ENCODE data around the gene PDGFA. TPM values are rescaled to one million over a fixed set of nuclear protein-coding genes. Genes with fewer than 3 reads are reported as not detected.

Gene PDGFA
- total and polyA plus RNA-seq, 2 experiments from 2014 or later, result 35.6 to 43.1 TPM

DNA sequence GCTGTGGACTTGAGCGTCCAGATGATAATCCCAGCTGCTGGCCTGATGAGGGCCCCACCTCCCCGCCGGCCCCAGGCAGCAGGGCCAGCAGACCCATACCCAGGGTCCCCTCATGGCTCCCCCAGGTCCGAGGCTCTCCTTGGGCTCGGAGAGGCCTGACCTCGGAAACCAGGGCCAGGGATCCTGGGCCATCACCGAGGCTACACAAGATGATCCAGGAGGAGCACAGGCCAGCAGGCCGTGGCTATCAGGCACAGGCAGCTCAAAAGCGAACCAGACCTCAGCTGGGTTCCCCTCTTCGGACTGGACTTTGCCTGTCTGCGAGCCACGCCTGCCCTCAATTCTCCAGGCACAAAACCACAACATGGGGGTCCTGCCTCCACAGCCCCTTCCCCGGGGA lies 17.4 kb downstream of the PDGFA start:
- Histone ChIP-seq H3K27ac (ENCODE audit: low read depth) (no peak overlapping the region), H3K4me2 (no peak overlapping the region), H3K4me1 (ENCODE audit: insufficient read depth) (no peaks in the 10 kb centered on the region), H3K79me2 (replicated peaks; ENCODE audit: insufficient read depth) (no peaks in the 10 kb centered on the region), H3K27me3 (ENCODE audit: insufficient read depth) (no peaks in the 10 kb centered on the region), H3K4me3 (no peak overlapping the region), H4K20me1 (replicated peaks; ENCODE audit: insufficient read depth) (peaks cover 5% of the 10 kb centered on the region), H3F3A (replicated peaks; ENCODE audit: low read depth) (no peaks in the 10 kb centered on the region), H3K9me2 (ENCODE audit: insufficient read depth) (no peaks in the 10 kb centered on the region), H3K36me3 (ENCODE audit: insufficient read depth) (no peaks in the 10 kb centered on the region; the same call in 1 of the 2 replicates), H2AFZ (no peak overlapping the region)
- no peak overlapping the region for H3K27ac Mint-ChIP-seq
- peaks cover 9% of the 10 kb centered on the region for H3K27me3 Mint-ChIP-seq (ENCODE audit: insufficient read depth, low read depth, poor library complexity)
- no peak for DNase-seq (ENCODE audit: low spot score)
- peaks cover 13% of the 10 kb centered on the region; the same call in 2 of the 3 replicates for H3K4me1 Mint-ChIP-seq
- no peaks in the 10 kb centered on the region for H3K9me3 Mint-ChIP-seq
- H3K36me3 Mint-ChIP-seq (ENCODE audit: low read depth), result peaks cover 71% of the 10 kb centered on the region
- TF ChIP-seq ZNF331 (CRISPR knock-in tag; IDR thresholded peaks at IDR 0.05; ENCODE audit: low read depth) (no peak), ZNF114 (CRISPR knock-in tag; IDR thresholded peaks at IDR 0.05) (no peak), NANOG (IDR thresholded peaks at IDR 0.05; ENCODE audit: borderline replicate concordance) (no peak), STAT1 (IDR thresholded peaks at IDR 0.05; ENCODE audit: unreplicated experiment) (no peak), JUNB (IDR thresholded peaks at IDR 0.05; ENCODE audit: unreplicated experiment) (no peak), CREB1 (CRISPR knock-in tag; IDR thresholded peaks at IDR 0.05; ENCODE audit: low read depth) (no peak), POLR2AphosphoS5 (IDR thresholded peaks at IDR 0.05; ENCODE audit: low read depth) (no peak), EZH2 (IDR thresholded peaks at IDR 0.05; ENCODE audit: low read depth, unreplicated experiment) (no peak)
- TF ChIP-seq, protein P1, sequence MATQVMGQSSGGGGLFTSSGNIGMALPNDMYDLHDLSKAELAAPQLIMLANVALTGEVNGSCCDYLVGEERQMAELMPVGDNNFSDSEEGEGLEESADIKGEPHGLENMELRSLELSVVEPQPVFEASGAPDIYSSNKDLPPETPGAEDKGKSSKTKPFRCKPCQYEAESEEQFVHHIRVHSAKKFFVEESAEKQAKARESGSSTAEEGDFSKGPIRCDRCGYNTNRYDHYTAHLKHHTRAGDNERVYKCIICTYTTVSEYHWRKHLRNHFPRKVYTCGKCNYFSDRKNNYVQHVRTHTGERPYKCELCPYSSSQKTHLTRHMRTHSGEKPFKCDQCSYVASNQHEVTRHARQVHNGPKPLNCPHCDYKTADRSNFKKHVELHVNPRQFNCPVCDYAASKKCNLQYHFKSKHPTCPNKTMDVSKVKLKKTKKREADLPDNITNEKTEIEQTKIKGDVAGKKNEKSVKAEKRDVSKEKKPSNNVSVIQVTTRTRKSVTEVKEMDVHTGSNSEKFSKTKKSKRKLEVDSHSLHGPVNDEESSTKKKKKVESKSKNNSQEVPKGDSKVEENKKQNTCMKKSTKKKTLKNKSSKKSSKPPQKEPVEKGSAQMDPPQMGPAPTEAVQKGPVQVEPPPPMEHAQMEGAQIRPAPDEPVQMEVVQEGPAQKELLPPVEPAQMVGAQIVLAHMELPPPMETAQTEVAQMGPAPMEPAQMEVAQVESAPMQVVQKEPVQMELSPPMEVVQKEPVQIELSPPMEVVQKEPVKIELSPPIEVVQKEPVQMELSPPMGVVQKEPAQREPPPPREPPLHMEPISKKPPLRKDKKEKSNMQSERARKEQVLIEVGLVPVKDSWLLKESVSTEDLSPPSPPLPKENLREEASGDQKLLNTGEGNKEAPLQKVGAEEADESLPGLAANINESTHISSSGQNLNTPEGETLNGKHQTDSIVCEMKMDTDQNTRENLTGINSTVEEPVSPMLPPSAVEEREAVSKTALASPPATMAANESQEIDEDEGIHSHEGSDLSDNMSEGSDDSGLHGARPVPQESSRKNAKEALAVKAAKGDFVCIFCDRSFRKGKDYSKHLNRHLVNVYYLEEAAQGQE (IDR thresholded peaks at IDR 0.05; ENCODE audit: unreplicated experiment), result no peak
- TF ChIP-seq, protein P2, sequence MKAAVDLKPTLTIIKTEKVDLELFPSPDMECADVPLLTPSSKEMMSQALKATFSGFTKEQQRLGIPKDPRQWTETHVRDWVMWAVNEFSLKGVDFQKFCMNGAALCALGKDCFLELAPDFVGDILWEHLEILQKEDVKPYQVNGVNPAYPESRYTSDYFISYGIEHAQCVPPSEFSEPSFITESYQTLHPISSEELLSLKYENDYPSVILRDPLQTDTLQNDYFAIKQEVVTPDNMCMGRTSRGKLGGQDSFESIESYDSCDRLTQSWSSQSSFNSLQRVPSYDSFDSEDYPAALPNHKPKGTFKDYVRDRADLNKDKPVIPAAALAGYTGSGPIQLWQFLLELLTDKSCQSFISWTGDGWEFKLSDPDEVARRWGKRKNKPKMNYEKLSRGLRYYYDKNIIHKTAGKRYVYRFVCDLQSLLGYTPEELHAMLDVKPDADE (IDR thresholded peaks at IDR 0.05), result no peak
- TF ChIP-seq, protein P3, sequence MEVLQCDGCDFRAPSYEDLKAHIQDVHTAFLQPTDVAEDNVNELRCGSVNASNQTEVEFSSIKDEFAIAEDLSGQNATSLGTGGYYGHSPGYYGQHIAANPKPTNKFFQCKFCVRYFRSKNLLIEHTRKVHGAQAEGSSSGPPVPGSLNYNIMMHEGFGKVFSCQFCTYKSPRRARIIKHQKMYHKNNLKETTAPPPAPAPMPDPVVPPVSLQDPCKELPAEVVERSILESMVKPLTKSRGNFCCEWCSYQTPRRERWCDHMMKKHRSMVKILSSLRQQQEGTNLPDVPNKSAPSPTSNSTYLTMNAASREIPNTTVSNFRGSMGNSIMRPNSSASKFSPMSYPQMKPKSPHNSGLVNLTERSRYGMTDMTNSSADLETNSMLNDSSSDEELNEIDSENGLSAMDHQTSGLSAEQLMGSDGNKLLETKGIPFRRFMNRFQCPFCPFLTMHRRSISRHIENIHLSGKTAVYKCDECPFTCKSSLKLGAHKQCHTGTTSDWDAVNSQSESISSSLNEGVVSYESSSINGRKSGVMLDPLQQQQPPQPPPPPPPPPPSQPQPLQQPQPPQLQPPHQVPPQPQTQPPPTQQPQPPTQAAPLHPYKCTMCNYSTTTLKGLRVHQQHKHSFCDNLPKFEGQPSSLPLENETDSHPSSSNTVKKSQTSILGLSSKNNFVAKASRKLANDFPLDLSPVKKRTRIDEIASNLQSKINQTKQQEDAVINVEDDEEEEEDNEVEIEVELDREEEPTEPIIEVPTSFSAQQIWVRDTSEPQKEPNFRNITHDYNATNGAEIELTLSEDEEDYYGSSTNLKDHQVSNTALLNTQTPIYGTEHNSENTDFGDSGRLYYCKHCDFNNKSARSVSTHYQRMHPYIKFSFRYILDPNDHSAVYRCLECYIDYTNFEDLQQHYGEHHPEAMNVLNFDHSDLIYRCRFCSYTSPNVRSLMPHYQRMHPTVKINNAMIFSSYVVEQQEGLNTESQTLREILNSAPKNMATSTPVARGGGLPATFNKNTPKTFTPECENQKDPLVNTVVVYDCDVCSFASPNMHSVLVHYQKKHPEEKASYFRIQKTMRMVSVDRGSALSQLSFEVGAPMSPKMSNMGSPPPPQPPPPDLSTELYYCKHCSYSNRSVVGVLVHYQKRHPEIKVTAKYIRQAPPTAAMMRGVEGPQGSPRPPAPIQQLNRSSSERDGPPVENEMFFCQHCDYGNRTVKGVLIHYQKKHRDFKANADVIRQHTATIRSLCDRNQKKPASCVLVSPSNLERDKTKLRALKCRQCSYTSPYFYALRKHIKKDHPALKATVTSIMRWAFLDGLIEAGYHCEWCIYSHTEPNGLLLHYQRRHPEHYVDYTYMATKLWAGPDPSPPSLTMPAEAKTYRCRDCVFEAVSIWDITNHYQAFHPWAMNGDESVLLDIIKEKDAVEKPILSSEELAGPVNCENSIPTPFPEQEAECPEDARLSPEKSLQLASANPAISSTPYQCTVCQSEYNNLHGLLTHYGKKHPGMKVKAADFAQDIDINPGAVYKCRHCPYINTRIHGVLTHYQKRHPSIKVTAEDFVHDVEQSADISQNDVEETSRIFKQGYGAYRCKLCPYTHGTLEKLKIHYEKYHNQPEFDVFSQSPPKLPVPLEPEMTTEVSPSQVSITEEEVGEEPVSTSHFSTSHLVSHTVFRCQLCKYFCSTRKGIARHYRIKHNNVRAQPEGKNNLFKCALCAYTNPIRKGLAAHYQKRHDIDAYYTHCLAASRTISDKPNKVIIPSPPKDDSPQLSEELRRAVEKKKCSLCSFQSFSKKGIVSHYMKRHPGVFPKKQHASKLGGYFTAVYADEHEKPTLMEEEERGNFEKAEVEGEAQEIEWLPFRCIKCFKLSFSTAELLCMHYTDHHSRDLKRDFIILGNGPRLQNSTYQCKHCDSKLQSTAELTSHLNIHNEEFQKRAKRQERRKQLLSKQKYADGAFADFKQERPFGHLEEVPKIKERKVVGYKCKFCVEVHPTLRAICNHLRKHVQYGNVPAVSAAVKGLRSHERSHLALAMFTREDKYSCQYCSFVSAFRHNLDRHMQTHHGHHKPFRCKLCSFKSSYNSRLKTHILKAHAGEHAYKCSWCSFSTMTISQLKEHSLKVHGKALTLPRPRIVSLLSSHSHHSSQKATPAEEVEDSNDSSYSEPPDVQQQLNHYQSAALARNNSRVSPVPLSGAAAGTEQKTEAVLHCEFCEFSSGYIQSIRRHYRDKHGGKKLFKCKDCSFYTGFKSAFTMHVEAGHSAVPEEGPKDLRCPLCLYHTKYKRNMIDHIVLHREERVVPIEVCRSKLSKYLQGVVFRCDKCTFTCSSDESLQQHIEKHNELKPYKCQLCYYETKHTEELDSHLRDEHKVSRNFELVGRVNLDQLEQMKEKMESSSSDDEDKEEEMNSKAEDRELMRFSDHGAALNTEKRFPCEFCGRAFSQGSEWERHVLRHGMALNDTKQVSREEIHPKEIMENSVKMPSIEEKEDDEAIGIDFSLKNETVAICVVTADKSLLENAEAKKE (CRISPR knock-in tag; IDR thresholded peaks at IDR 0.05), result no peak
- ATAC-seq, result no peak
- no peak overlapping the region for H3K4me3 Mint-ChIP-seq

Measured in GM23338 (cell line).